Measurements from ENCODE around the gene INPP5E. TPM values are rescaled to one million over a fixed set of nuclear protein-coding genes. Genes with fewer than 3 reads are reported as not detected.

INPP5E gene
- total RNA-seq, 1 experiment from 2014 or later = 10.7 TPM

DNA sequence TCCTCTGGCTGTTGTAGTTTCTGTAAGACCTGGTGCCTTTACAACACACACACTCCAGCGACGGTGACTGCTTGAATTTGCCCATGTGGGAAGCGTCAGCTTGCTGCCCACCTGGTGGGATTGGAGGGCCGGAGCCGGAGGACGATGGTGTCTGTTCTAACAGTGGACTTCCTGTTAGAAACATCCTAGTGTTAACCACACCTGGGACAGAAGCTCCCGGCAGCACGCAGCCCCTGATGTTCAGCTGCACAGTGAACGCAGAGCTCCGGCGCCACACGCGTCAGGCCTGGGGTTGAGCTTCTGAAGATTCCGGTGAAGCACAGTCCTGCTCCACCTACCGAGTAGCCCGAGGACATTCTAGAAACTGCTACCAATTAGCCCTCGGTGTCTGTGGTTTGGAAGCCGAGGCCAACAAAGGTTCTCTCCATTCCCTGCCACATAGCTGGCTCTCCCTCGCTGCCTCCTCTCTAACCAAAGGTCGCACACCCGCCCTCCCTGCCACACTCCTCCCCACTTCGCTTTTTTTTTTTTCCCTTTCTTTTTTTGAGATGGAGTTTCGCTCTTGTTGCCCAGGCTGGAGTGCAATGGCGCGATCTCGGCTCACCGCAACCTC lies 14.8 kb downstream of the INPP5E start:
- Histone ChIP-seq H3K4me2 (ENCODE audit: low read length) (no peak overlapping the region), H2AFZ (ENCODE audit: low read length) (no peak overlapping the region), H3K27ac (ENCODE audit: low read length) (no peak overlapping the region), H3K9me2 (replicated peaks; ENCODE audit: low read length) (no peaks in the 10 kb centered on the region), H3K27me3 (ENCODE audit: low read length) (no peaks in the 10 kb centered on the region), H3K4me3 (ENCODE audit: low read length) (no peak overlapping the region), H3K9me3 (ENCODE audit: low read length) (no peaks in the 10 kb centered on the region), H3K36me3 (ENCODE audit: low read depth, low read length) (no peaks in the 10 kb centered on the region), H4K20me1 (ENCODE audit: low read length) (no peaks in the 10 kb centered on the region), H3K4me1 (ENCODE audit: insufficient read depth, low read length) (no peaks in the 10 kb centered on the region), H3K79me2 (ENCODE audit: low read length) (no peaks in the 10 kb centered on the region), H3F3A (ENCODE audit: low read length, unreplicated experiment) (no peaks in the 10 kb centered on the region), H3K9ac (ENCODE audit: low read length) (no peak overlapping the region)
- DNase-seq (no peak), ATAC-seq (no peak)
- intact Hi-C loops (cut with micrococcal nuclease) = no loop called here
- CTCF ChIA-PET = interaction anchor here (0.6 kb wide), 1 partner anchor 232 kb away, joined by 7 read pairs; no protein-coding TSS in a partner anchor
- TF ChIP-seq EZH2phosphoT487 (IDR thresholded peaks at IDR 0.05; ENCODE audit: borderline replicate concordance, low read length) = no peak
- TF ChIP-seq EZH2 (IDR thresholded peaks at IDR 0.05; ENCODE audit: low read length, unreplicated experiment) = no peak
- TF ChIP-seq, protein P1, sequence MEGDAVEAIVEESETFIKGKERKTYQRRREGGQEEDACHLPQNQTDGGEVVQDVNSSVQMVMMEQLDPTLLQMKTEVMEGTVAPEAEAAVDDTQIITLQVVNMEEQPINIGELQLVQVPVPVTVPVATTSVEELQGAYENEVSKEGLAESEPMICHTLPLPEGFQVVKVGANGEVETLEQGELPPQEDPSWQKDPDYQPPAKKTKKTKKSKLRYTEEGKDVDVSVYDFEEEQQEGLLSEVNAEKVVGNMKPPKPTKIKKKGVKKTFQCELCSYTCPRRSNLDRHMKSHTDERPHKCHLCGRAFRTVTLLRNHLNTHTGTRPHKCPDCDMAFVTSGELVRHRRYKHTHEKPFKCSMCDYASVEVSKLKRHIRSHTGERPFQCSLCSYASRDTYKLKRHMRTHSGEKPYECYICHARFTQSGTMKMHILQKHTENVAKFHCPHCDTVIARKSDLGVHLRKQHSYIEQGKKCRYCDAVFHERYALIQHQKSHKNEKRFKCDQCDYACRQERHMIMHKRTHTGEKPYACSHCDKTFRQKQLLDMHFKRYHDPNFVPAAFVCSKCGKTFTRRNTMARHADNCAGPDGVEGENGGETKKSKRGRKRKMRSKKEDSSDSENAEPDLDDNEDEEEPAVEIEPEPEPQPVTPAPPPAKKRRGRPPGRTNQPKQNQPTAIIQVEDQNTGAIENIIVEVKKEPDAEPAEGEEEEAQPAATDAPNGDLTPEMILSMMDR (conservative IDR thresholded peaks at IDR 0.05; ENCODE audit: low read depth, low read length) = no peak
- POLR2A ChIA-PET (ENCODE audit: unreplicated experiment) = no interaction called here
- no TSS peak for BruUV-seq (replicated peaks)

DNA sequence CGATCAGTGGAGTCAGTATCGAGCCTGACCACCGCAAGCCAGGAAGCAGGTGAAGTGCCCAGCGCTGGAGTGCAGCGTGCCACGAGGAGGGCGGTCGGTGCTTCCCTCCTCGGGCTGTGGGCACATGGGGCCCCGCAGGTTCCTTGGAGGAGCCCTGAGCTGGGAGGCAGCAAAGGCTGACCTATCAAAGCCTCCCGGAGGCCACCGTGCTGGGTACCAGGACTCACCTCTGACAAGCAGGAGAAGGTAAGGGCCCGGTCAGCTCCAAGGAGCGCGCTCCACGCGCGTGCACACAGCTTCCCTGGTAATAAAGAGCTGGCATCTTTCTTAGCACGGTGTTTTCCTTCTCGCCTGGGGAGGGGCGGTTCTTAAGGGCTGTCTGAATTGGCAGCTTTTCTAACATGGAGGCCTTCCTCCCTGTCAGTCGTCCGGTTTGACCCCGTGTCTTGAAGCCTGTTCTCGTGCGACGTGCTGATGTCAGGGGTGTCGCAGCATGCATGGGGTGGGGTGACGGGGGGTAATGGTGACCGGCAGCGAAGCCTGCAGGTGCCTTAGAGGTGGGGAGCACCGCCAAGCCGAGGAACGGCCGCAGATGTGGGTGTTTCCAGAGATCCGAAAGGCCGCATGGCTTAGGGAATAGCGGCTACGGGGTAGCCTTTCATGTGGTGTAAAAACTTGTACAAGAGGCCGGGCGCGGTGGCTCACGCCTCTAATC lies 16.1 kb downstream of the INPP5E start:
- Histone ChIP-seq H3K9me3 (ENCODE audit: low read length) (no peaks in the 10 kb centered on the region), H3K36me3 (ENCODE audit: low read depth, low read length) (no peaks in the 10 kb centered on the region; the same call in 1 of the 2 replicates), H3K4me3 (ENCODE audit: low read length) (no peak overlapping the region), H3K27me3 (ENCODE audit: low read length) (no peaks in the 10 kb centered on the region), H3K79me2 (ENCODE audit: low read length) (no peaks in the 10 kb centered on the region), H3K27ac (ENCODE audit: low read length) (no peak overlapping the region), H3K4me1 (ENCODE audit: insufficient read depth, low read length) (no peaks in the 10 kb centered on the region), H2AFZ (ENCODE audit: low read length) (no peak overlapping the region), H3K9ac (ENCODE audit: low read length) (no peak overlapping the region), H3K9me2 (replicated peaks; ENCODE audit: low read length) (no peaks in the 10 kb centered on the region), H3F3A (ENCODE audit: low read length, unreplicated experiment) (no peaks in the 10 kb centered on the region), H4K20me1 (ENCODE audit: low read length) (no peaks in the 10 kb centered on the region), H3K4me2 (ENCODE audit: low read length) (no peak overlapping the region)
- intact Hi-C loops (cut with micrococcal nuclease) = no loop called here
- BruUV-seq (replicated peaks) = TSS peak; percentile 55
- ChIA-PET CTCF (no interaction called here), POLR2A (ENCODE audit: unreplicated experiment) (no interaction called here)
- ATAC-seq (no peak), DNase-seq (no peak)
- TF ChIP-seq, protein P1 (conservative IDR thresholded peaks at IDR 0.05; ENCODE audit: low read depth, low read length) = no peak
- TF ChIP-seq EZH2 (IDR thresholded peaks at IDR 0.05; ENCODE audit: low read length, unreplicated experiment) (no peak), EZH2phosphoT487 (IDR thresholded peaks at IDR 0.05; ENCODE audit: borderline replicate concordance, low read length) (no peak)

DNA sequence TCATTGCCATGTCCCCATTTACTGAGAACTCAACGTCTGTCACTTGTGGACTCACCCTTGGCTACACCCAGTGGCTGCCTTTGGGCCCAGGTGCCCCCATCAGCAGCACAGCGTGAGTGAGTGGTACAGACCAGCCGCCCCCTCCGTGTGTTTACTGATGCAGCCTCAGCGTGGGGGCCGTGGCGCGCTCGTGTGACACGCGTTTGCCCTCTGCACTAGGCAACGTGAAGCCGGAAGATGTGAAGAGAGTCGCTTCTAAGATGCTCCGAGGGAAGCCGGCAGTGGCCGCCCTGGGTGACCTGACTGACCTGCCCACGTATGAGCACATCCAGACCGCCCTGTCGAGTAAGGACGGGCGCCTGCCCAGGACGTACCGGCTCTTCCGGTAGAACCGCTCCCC lies 16.8 kb downstream of the INPP5E start:
- Histone ChIP-seq H3K9me3 (ENCODE audit: low read length) (no peaks in the 10 kb centered on the region), H3K79me2 (ENCODE audit: low read length) (no peaks in the 10 kb centered on the region), H4K20me1 (ENCODE audit: low read length) (no peaks in the 10 kb centered on the region), H3K27me3 (ENCODE audit: low read length) (no peaks in the 10 kb centered on the region), H3F3A (ENCODE audit: low read length, unreplicated experiment) (no peaks in the 10 kb centered on the region), H3K9me2 (replicated peaks; ENCODE audit: low read length) (no peaks in the 10 kb centered on the region), H3K27ac (ENCODE audit: low read length) (no peak overlapping the region), H3K9ac (ENCODE audit: low read length) (no peak overlapping the region), H3K4me3 (ENCODE audit: low read length) (no peak overlapping the region), H3K36me3 (ENCODE audit: low read depth, low read length) (no peaks in the 10 kb centered on the region; the same call in 1 of the 2 replicates), H3K4me1 (ENCODE audit: insufficient read depth, low read length) (no peaks in the 10 kb centered on the region), H2AFZ (ENCODE audit: low read length) (no peak overlapping the region), H3K4me2 (ENCODE audit: low read length) (no peak overlapping the region)
- no peak for TF ChIP-seq EZH2 (IDR thresholded peaks at IDR 0.05; ENCODE audit: low read length, unreplicated experiment)
- TF ChIP-seq, protein P1 (conservative IDR thresholded peaks at IDR 0.05; ENCODE audit: low read depth, low read length) = no peak
- ATAC-seq = no peak
- ChIA-PET CTCF (no interaction called here), POLR2A (ENCODE audit: unreplicated experiment) (no interaction called here)
- BruUV-seq (replicated peaks) = no TSS peak
- no peak for DNase-seq
- intact Hi-C loops (cut with micrococcal nuclease) = no loop called here

Data from PC-3 (cell line).